C4-2B (cell line): ENCODE data around the gene VSX1.

ENCODE experiments used
- CTCF ChIP-seq: fragments of 450-650 bp; conservative IDR thresholded peaks from 2 replicates; pipeline ENCODE4 v1.5.1; 2017; ENCODE audit warnings: mild to moderate bottlenecking
- ZFX ChIP-seq: fragments of 450-650 bp; IDR thresholded peaks from 2 replicates; pipeline ENCODE4 v1.6.1; 2017

DNA sequence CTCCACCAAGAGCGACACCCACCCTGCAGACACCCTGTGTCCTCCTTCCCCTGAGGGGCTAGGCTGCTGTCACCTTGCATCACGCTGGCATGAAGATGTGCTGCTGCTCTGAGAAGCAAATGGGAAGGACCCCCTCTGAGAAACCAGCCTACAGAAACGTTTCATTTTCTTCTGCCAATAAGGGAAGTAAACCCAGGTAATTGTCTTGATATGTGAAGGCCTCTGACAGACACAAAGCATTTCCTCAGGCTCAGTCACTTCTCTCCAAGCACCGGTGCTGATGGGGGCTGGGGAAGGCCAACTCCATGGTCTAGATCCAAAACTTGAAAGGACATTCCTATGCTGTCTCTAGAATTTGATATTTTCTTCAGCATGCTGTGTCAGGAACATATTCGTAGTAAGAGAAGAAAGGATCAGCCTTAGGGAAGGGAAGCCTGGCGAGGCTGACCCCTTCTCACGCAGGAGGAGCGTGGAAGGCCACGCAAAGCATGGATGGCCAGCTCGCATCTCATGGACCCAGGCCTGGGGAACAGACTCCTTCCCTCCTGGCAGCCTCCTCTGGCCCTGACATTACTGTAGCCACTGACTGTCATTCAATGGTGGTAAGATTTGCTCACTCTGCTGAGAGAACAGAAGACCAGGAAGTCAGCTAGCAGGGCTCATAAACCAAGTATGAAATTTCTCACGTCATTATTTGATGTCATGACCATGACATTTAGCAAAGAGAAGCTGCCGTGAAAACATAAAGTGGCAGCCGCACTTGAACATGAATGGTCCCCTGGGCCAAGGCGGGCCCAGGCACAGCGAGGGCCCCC lies 44.4 kb downstream of the VSX1 start:
- TF ChIP-seq CTCF (no peak), ZFX (no peak)
